Measurements from ENCODE around the gene METTL1.

The METTL1 gene

GRCh38 chr12:57772429-57773322, 771 bp upstream of the METTL1 start, which contains the start of gene EEF1AKMT3:
EEF1AKMT3 (plus strand) TSS chr12:57772614; CDS start chr12:57772725, 111 bp downstream.
- CTCF ChIA-PET, result interaction anchor here (0.6 to 1.2 kb wide), 5 partner anchors 9 to 225 kb away, joined by 3 to 7 read pairs (median 4); partner anchors contain the start of genes DCTN2 and TSFM
- POLR2A ChIA-PET, result interaction anchor here (0.7 to 1.8 kb wide), 22 partner anchors 9 to 168 kb away, joined by 3 to 28 read pairs (median 5); partner anchors contain the start of genes ATP23, CDK4, CTDSP2 and MARCHF9
- DNase-seq (ENCODE audit: extremely low spot score), result peak; percentile 67

GRCh38 chr12:57771236-57771872, 551 bp downstream of the METTL1 start:
- TF ChIP-seq ARNT (IDR thresholded peaks at IDR 0.05) (no peak), SUZ12 (IDR thresholded peaks at IDR 0.05) (no peak), ZNF384 (IDR thresholded peaks at IDR 0.05) (no peak), ELF4 (IDR thresholded peaks at IDR 0.05) (no peak), NFRKB (IDR thresholded peaks at IDR 0.05) (no peak), HDGF (IDR thresholded peaks at IDR 0.05; ENCODE audit: borderline replicate concordance) (no peak), SP1 (IDR thresholded peaks at IDR 0.05) (no peak)
- ChIA-PET CTCF (interaction anchor here (0.8 kb wide), 1 partner anchor 10 kb away, joined by 3 read pairs; no protein-coding TSS in a partner anchor), POLR2A (interaction anchor here (0.8 to 1.8 kb wide), 18 partner anchors 8 to 170 kb away, joined by 3 to 28 read pairs (median 6); partner anchors contain the start of genes ATP23, CDK4, CTDSP2 and MARCHF9)
- peak; percentile 85 for DNase-seq (ENCODE audit: extremely low spot score)

More at GRCh38 chr12:57772429-57773322, 771 bp upstream of the METTL1 start, which contains the start of gene EEF1AKMT3:
- TF ChIP-seq TARDBP (IDR thresholded peaks at IDR 0.05) (no peak), L3MBTL2 (conservative IDR thresholded peaks at IDR 0.05) (peak; percentile 60)

- ChIA-PET CTCF (no interaction called here), POLR2A (no interaction called here)
- DNase-seq (ENCODE audit: extremely low spot score), result no peak
These were observed 1.2 kb downstream of the METTL1 start for GRCh38 chr12:57770734-57771133.

GRCh38 chr12:57769594-57769993, 2.3 kb downstream of the METTL1 start:
- POLR2A ChIA-PET, result no interaction called here
- DNase-seq (ENCODE audit: extremely low spot score), result no peak
- no peak for TF ChIP-seq SP1 (IDR thresholded peaks at IDR 0.05)
- no peak for TF ChIP-seq LEF1 (IDR thresholded peaks at IDR 0.05; ENCODE audit: borderline replicate concordance)
- CTCF ChIA-PET, result no interaction called here

More at GRCh38 chr12:57770734-57771133, 1.2 kb downstream of the METTL1 start:
- no peak for TF ChIP-seq HDGF (IDR thresholded peaks at IDR 0.05; ENCODE audit: borderline replicate concordance)
- no peak for TF ChIP-seq SUZ12 (IDR thresholded peaks at IDR 0.05)

- TF ChIP-seq LEF1 (IDR thresholded peaks at IDR 0.05; ENCODE audit: borderline replicate concordance), result no peak
- TF ChIP-seq NFRKB (IDR thresholded peaks at IDR 0.05), result no peak
- no peak for TF ChIP-seq L3MBTL2 (conservative IDR thresholded peaks at IDR 0.05)
- no peak for TF ChIP-seq HDGF (IDR thresholded peaks at IDR 0.05; ENCODE audit: borderline replicate concordance)
- TF ChIP-seq BHLHE40 (IDR thresholded peaks at IDR 0.05; ENCODE audit: borderline replicate concordance), result no peak
- TF ChIP-seq PKNOX1 (IDR thresholded peaks at IDR 0.05), result no peak
- TF ChIP-seq TARDBP (IDR thresholded peaks at IDR 0.05), result no peak
- TF ChIP-seq ARNT (IDR thresholded peaks at IDR 0.05), result no peak
- no peak for TF ChIP-seq SP1 (IDR thresholded peaks at IDR 0.05)
- TF ChIP-seq CTBP1 (IDR thresholded peaks at IDR 0.05; ENCODE audit: borderline replicate concordance), result no peak
- TF ChIP-seq SUZ12 (IDR thresholded peaks at IDR 0.05), result no peak
- no peak for TF ChIP-seq FOXA1 (IDR thresholded peaks at IDR 0.05)
- no peak for TF ChIP-seq ZNF384 (IDR thresholded peaks at IDR 0.05)
- TF ChIP-seq FOXK2 (IDR thresholded peaks at IDR 0.05), result no peak
- TF ChIP-seq ELF4 (IDR thresholded peaks at IDR 0.05), result no peak
- no peak for TF ChIP-seq FOXM1 (IDR thresholded peaks at IDR 0.05; ENCODE audit: borderline replicate concordance)
- ChIA-PET CTCF (interaction anchor here (2.4 to 2.7 kb wide), 2 partner anchors 8 to 11 kb away, joined by 8 to 17 read pairs; no protein-coding TSS in a partner anchor), POLR2A (interaction anchor here (1.3 to 2.7 kb wide), 5 partner anchors 9 to 50 kb away, joined by 3 to 8 read pairs (median 5); partner anchors contain the start of genes AVIL and CDK4)
- DNase-seq (ENCODE audit: extremely low spot score), result no peak
These were observed 4.0 kb downstream of the METTL1 start for GRCh38 chr12:57767876-57768275.

GRCh38 chr12:57767305-57767698, 4.6 kb downstream of the METTL1 start:
- ChIA-PET CTCF (interaction anchor here (2.4 to 2.7 kb wide), 2 partner anchors 8 to 11 kb away, joined by 8 to 17 read pairs; no protein-coding TSS in a partner anchor), POLR2A (interaction anchor here (0.5 to 2.7 kb wide), 5 partner anchors 8 to 51 kb away, joined by 3 to 8 read pairs (median 5); partner anchors contain the start of genes AVIL and CDK4)
- DNase-seq (ENCODE audit: extremely low spot score), result no peak
- TF ChIP-seq ZNF384 (IDR thresholded peaks at IDR 0.05), result no peak
- no peak for TF ChIP-seq ELF4 (IDR thresholded peaks at IDR 0.05)
- TF ChIP-seq HDGF (IDR thresholded peaks at IDR 0.05; ENCODE audit: borderline replicate concordance), result no peak
- no peak for TF ChIP-seq BHLHE40 (IDR thresholded peaks at IDR 0.05; ENCODE audit: borderline replicate concordance)
- TF ChIP-seq CTBP1 (IDR thresholded peaks at IDR 0.05; ENCODE audit: borderline replicate concordance), result no peak
- no peak for TF ChIP-seq LEF1 (IDR thresholded peaks at IDR 0.05; ENCODE audit: borderline replicate concordance)
- no peak for TF ChIP-seq NFRKB (IDR thresholded peaks at IDR 0.05)
- no peak for TF ChIP-seq ARNT (IDR thresholded peaks at IDR 0.05)
- no peak for TF ChIP-seq FOXM1 (IDR thresholded peaks at IDR 0.05; ENCODE audit: borderline replicate concordance)
- no peak for TF ChIP-seq TARDBP (IDR thresholded peaks at IDR 0.05)
- no peak for TF ChIP-seq SP1 (IDR thresholded peaks at IDR 0.05)
- no peak for TF ChIP-seq L3MBTL2 (conservative IDR thresholded peaks at IDR 0.05)
- no peak for TF ChIP-seq FOXK2 (IDR thresholded peaks at IDR 0.05)
- TF ChIP-seq PKNOX1 (IDR thresholded peaks at IDR 0.05), result no peak
- no peak for TF ChIP-seq SUZ12 (IDR thresholded peaks at IDR 0.05)
- no peak for TF ChIP-seq FOXA1 (IDR thresholded peaks at IDR 0.05)
